ENCODE measurements around the gene NMT2.

Gene NMT2

DNA sequence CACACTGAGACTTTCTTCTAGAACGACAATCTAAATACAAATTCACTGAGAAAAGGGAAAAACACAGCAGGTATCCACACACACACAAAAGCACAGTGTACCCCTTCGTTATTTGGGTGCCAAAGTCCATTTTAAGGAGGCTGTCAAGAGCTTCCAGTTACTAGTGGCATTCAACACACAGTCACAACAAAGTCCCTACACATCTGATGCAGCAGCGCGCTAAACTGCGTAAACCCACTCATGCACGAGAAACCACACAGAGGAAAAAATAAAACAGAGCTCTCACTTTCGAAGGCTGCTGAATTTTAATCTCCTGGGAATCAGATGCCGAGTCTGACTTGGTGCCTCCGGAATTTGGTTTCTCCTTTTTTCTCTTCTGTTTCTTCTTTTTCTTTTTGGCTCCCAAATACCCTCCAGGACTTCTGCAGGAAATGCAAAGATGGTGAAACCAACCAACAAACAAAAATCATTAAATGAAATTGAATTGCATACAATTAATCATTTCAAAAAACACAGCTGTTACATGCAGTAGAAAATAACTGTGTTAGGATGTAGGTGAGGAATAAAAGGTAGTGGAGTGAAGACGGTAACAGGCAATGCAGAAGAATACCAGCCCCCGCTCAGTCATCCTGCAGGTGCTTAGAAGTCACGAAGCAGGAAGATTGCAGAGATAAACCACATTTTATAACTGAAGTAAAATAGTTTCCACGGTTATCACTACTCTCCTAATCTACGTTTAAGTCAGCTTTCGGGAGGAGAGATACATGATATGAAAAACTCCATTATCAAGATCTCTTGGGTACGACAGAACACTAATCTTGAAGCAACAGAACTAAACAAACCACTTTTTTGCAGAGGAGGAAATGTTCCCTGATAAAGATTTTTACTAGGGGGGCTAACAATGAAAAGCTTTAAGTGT, 27.1 kb downstream of the NMT2 start:
- DNase-seq (peak; percentile 36), ATAC-seq (peak; percentile 92)

DNA sequence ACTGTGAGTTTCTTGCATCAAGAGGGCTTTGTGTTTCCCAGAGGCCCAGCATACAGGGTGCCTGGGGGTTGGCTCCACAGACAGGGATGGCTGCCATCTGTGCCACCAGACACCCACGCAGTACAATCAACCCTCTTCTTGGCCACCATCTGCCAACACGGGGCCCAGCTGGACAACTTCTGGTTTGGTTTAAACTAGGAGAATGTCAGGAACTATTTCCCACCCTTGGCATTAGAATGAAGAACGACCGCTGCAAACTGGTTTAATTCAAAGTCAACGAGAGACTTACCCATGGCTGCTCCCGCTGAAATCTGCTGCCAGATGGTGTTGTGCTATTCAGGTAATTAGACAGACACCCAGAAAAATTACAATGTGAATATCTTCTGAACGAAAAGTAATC, 27.8 kb downstream of the NMT2 start:
- ATAC-seq (no peak), DNase-seq (no peak)

DNA sequence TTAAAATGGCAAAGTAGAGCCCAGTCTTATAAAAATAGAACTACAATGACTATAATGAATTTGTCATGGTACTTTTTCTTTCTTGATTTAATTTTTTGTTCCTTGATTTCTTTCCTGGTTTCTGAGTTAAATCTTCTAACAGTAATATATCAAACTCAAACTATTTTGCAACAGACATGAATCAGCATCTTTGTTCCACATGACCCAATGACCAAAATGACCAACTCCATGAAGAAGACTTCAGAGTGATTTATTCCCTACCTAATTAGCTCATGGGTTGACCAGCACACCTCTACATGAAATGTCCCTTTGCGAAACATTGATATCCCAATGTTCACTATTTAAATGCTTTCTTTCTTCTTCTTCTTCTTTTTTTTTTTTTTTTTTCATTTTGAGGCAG, 30.9 kb downstream of the NMT2 start:
- no peak for ATAC-seq
- no peak for DNase-seq

DNA sequence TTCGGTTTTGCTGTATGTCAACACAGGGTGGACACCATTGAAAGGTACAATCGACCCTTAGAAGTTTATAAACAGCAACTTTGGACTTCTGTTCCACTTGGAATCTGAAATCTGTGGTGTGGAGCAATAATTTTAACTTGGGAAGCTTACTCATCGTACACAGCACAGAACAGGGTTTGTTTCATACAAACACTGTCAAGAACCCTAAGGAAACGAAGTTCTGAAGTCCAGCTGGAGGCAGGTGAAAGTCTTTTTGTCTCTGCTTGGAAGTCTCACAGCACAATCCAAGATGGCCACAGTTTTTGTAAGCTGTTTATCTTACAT, 31.5 kb downstream of the NMT2 start:
- DNase-seq (no peak), ATAC-seq (no peak)

- DNase-seq = no peak
- ATAC-seq = no peak
Observed at GRCh38 chr10:15136129-15137035, 32.1 kb downstream of the NMT2 start.

- DNase-seq (no peak), ATAC-seq (no peak)
Observed at GRCh38 chr10:15131330-15131729, 37.2 kb downstream of the NMT2 start.

- ATAC-seq = no peak
Observed at GRCh38 chr10:15124908-15125307, 43.6 kb downstream of the NMT2 start.

GRCh38 chr10:15124190-15124589, 44.3 kb downstream of the NMT2 start:
- no peak for DNase-seq

More at GRCh38 chr10:15124908-15125307, 43.6 kb downstream of the NMT2 start:
- DNase-seq = no peak

DNA sequence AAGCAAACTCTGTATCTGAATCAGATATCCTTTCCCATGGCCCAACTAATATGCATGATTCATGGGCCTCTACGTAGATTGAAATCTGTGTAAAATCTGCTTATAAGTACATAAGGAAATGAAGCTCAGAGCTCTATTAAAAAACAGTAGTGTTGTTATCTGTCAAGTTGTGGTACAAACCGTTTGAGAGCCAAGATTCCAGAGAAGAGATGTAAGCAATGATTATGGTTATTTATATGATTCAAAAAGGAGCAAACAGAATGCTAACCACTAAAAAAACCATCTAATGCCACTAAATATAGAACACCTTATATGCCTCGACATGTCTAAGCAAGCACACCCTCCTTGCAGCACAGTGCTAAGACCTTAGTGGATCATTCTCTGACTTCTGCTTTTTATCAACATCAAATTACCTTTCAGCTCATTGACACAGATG, 44.7 kb downstream of the NMT2 start:
- no peak for DNase-seq
- ATAC-seq = peak; percentile 81

More at GRCh38 chr10:15124190-15124589, 44.3 kb downstream of the NMT2 start:
- no peak for ATAC-seq

DNA sequence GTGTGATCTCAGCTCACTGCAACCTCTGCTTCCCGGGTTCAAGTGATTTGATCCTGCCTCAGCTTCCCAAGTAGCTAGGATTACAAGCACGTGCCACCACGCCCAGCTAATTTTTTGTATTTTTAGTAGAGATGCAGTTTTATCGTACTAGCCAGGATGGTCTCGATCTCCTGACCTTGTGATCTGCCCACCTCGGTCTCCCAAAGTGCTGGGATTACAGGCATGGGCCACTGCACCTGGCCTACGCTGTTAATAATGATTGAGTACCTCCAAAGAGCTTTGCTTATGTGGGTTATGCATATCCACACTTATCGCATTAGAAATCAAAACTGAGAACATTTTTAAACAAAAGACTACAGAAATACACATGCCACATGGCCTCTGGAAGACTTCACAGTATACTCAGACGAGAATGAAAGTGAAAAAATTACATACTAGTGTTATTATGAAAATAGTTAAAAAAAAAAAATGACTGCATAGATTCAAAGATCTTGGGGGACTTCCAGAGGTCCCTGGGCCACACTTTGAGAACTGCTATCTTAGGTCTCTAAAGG, 45.9 kb downstream of the NMT2 start:
- no peak for DNase-seq
- peak; percentile 74 for ATAC-seq

DNA sequence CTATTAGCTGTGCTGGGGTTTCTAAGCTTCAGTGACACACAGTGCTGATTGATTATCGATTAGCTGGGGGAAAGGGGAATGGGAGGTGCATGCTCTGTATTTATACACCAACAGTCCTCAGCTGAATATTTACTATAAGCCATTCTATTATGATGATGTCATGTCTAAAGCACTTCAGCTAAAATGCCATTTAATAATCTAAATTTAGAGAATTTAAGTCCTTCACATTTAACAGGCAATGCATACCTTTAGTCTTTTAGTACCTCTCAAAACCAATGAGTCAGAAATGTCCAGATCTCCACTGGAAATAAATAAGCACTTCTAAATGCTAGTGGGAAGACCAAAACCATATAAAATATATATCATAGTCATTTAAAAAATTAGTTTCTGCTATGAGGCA, 46.8 kb downstream of the NMT2 start:
- no peak for DNase-seq
- no peak for ATAC-seq

- ATAC-seq (no peak), DNase-seq (no peak)
Observed at GRCh38 chr10:15120523-15120922, 48.0 kb downstream of the NMT2 start.

- DNase-seq (no peak), ATAC-seq (no peak)
Observed at GRCh38 chr10:15118615-15119014, 49.9 kb downstream of the NMT2 start.

- DNase-seq (no peak), ATAC-seq (no peak)
Observed at GRCh38 chr10:15116225-15116624, 52.3 kb downstream of the NMT2 start.

- ATAC-seq (no peak), DNase-seq (no peak)
Observed at GRCh38 chr10:15113766-15114165, 54.7 kb downstream of the NMT2 start.

DNA sequence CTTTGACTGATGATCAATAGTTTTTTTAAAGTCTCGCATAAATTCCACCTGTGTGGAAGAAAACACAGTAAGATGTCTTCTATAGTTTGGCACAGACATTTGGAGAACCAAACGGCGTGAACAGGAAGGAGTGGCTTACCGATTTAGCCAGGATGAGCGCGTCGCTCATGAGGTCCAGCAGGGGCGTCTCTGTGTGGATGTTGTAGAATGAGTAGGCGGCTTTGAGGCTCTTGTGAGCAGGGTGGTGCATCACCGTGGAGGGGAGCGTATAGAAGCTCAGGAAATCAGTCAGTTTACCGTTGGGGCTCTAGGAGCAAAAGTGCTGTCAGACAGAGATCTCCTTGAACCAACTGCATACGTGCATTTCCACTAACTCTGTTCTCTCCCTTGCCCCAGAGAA, 55.8 kb downstream of the NMT2 start:
- DNase-seq (no peak), ATAC-seq (peak; percentile 57)

GRCh38 chr10:15106352-15107013, 62.0 kb downstream of the NMT2 start:
- DNase-seq = peak; percentile 72
- peak; percentile 91 for ATAC-seq

DNA sequence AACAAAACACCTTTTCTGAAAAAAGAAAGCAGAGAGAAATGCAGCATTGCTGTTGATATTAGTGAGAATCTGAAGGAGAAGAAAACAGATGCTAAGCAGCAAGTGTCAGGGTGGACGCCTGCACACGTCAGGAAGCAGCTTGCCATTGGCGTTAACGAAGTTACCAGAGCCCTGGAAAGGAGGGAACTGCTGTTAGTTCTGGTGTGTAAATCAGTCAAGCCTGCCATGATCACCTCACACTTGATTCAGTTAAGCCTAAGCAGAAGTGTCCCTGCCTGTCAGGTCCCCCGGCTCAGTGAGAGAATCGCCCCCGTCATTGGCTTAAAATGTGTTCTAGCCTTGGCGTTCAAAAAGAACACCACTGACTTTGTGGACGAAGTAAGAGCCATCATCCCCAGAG, 65.0 kb downstream of the NMT2 start:
- ATAC-seq = no peak

DNA sequence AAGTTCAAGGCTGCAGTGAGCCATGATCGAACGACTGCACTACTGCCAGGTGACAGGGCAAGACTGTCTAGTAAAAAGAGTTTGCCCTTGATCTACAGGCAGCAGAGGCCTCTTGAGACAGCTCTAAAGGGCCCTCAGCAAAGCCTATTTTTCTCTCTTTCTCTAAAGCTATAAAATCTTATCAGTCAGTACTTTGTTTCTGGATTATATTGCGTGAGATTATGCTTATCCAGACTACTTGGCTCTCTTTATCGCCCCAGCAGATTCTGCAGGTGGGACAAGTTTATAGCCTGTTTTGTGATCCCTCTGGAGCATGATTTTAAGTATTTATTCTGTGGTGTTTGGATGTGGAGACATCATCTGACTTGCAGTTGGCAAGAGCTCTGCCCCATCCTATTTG, 68.6 kb downstream of the NMT2 start:
- ATAC-seq (no peak), DNase-seq (no peak)

More for the DNA sequence above, 65.0 kb downstream of the NMT2 start:
- DNase-seq = no peak

DNA sequence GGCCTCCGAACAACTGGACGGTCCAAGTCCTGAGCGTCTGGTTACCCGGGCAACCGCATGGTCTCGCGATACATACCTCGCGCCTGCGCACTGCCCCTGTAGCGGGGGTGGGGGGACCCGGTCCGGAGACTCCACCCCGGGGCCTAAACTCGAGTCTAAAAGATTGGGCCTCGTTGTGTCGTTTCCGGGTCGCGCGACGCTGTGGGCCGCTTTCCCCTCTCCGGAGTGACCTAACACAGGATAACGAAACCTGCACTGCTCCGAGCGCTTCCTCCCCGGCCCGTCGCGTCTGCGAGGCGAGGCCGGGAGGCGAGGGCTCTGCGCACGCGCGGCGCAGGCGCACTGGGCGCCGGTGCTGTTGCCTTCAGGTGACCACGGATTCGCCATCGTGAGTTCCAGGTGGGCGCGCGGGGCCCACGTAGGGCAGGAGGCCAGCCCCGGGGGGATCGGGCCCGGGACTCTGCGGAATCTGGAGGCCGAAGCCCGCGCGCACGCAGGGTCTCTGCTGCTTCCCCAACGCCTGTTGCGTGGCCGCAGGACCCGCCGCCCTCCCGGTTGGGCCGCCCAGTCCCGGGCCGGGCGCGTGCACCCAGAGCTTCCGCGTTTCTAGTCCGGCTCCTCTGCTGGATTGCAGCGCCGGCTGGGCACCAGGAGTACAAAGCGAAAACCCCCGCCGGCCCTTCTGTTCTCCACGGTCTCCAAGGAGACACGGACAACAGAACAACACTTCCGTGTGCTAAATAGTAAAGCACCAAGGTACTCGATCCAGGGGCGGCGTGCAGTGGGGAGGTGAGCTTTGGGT, 71.3 kb downstream of the NMT2 start, which contains the start of gene RPP38:
TSS of gene RPP38 (plus strand) at position 345 of the 802 bp plus-strand sequence. CDS start 5,960 bp downstream, outside the sequence.
- ATAC-seq = peak; percentile 96

DNA sequence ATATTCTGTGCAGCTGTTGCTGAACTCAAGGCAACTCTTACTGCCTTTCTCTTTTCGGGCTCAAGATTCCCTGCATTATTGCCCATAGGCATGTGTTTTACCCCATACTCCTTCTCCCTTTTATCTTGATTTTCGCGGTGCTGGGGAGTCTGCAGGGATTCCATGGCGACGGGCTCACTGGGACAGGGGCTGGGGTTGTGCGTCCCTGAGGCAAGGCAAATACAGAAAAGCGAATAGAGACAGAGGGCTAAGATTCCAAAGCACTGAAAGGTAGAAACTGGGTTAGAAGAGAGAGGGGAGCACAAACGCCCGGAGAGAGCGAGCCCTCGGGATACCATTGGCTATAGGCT, 71.9 kb downstream of the NMT2 start:
- no peak for DNase-seq

More for the DNA sequence above, 71.3 kb downstream of the NMT2 start, which contains the start of gene RPP38:
- DNase-seq = peak; percentile 98

More for the DNA sequence above, 71.9 kb downstream of the NMT2 start:
- ATAC-seq = peak; percentile 15
